DND-41 (cell line): Measurements from ENCODE around the gene ADAMTSL2.

Experiments
- EZH2 ChIP-seq: IDR thresholded peaks from 3 replicates; pipeline ENCODE4 v1.6.1; 2012; ENCODE audit warnings: borderline replicate concordance, low read depth, mild to moderate bottlenecking, moderate library complexity, low read length, inconsistent platforms; ENCODE audit not compliant: severe bottlenecking
- TF ChIP-seq, protein P1 (sequence below): IDR thresholded peaks from 2 replicates; pipeline ENCODE4 v1.5.1; 2012; ENCODE audit warnings: borderline replicate concordance, low read length, moderate library complexity, mild to moderate bottlenecking; ENCODE audit not compliant: poor library complexity, severe bottlenecking; ENCODE audit errors: extremely low read depth

DNA sequence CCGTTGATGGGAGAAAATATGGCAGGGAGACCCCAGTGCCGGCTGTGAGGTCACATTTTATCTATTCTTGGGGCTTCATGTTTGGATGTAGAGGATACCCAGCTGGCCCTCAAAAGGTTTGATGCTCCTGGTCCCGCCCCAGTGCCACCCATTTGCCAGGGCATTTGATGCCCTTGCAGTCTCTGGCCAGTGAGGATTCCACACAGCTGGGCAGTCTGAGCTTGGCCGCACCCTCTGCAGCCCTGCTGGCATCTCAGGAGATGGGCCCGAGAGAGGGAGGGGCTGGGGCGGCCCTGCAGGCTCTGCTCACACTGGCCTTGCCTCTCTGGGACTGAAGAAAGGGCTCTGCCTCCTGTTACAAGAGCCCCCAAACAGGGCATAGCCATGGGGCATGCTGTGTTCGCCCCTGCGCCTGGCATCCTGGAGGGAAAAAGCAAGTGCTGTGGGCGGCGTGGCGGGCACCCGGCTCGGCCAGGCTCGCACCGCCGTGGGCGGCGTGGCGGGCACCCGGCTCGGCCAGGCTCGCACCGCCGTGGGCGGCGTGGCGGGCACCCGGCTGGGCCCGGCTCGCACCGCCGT is 27.6 kb downstream of the ADAMTSL2 start:
- TF ChIP-seq, protein P1, sequence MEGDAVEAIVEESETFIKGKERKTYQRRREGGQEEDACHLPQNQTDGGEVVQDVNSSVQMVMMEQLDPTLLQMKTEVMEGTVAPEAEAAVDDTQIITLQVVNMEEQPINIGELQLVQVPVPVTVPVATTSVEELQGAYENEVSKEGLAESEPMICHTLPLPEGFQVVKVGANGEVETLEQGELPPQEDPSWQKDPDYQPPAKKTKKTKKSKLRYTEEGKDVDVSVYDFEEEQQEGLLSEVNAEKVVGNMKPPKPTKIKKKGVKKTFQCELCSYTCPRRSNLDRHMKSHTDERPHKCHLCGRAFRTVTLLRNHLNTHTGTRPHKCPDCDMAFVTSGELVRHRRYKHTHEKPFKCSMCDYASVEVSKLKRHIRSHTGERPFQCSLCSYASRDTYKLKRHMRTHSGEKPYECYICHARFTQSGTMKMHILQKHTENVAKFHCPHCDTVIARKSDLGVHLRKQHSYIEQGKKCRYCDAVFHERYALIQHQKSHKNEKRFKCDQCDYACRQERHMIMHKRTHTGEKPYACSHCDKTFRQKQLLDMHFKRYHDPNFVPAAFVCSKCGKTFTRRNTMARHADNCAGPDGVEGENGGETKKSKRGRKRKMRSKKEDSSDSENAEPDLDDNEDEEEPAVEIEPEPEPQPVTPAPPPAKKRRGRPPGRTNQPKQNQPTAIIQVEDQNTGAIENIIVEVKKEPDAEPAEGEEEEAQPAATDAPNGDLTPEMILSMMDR, result no peak
- TF ChIP-seq EZH2, result no peak
